Suprapubic skin (tissue), 4 donors: ENCODE data around the gene DTD2. TPM values are rescaled to one million over a fixed set of nuclear protein-coding genes. Genes with fewer than 3 reads are reported as not detected.

Experiments used
- DNase-seq, 2 donors: peaks; one replicate each; pipeline ENCODE4 v3.0.0-alpha.2; 2019; ENCODE audit warnings: low spot score in 2 of 2
- H3K27ac ChIP-seq: fragments of 200-600 bp; sonication (generic); one replicate; pipeline ENCODE4 v1.5.1; 2019
- H3K27me3 ChIP-seq: fragments of 200-600 bp; sonication (generic); one replicate; pipeline ENCODE4 v1.5.1; 2019
- H3K36me3 ChIP-seq: fragments of 200-600 bp; sonication (generic); one replicate; pipeline ENCODE4 v1.5.1; 2019
- H3K4me1 ChIP-seq: fragments of 200-600 bp; sonication (generic); one replicate; pipeline ENCODE4 v1.5.1; 2019
- H3K4me3 ChIP-seq: fragments of 200-600 bp; sonication (generic); one replicate; pipeline ENCODE4 v1.5.1; 2019; ENCODE audit warnings: mild to moderate bottlenecking
- H3K9me3 ChIP-seq: fragments of 200-600 bp; sonication (generic); one replicate; pipeline ENCODE4 v1.5.1; 2019
- CTCF ChIP-seq, 2 donors: fragments of 200-600 bp in 1 of 2; fragments of 450-650 bp in 1 of 2; sonication (generic) in 1 of 2; IDR thresholded peaks; one replicate each; pipeline ENCODE4 v1.5.1; 2016 to 2019; ENCODE audit warnings: antibody characterized with exemption in 2 of 2, mild to moderate bottlenecking in 1 of 2, moderate library complexity in 1 of 2
- EP300 ChIP-seq: sonication (generic); formaldehyde crosslinking; IDR thresholded peaks from one replicate; pipeline ENCODE4 v1.6.1; 2017; ENCODE audit warnings: antibody characterized with exemption
- POLR2A ChIP-seq, 2 donors: fragments of 450-650 bp; IDR thresholded peaks; one replicate each; pipeline ENCODE4 v1.6.1; 2017; ENCODE audit warnings: antibody characterized with exemption in 2 of 2, mild to moderate bottlenecking in 2 of 2, moderate library complexity in 2 of 2
- POLR2AphosphoS5 ChIP-seq, 3 donors: sonication (generic); formaldehyde crosslinking; IDR thresholded peaks; one replicate each; pipeline ENCODE4 v1.6.1; 2017; ENCODE audit warnings: antibody characterized with exemption in 3 of 3
- WGBS: methylation state at CpG from one replicate; pipeline ENCODE4 v1.1.5; 2018; 5-methylcytosine and 5-hydroxymethylcytosine counted together
- total RNA-seq, 4 donors: library from RNA; depleted of rRNA; stranded (reverse); fragments of >200 nt; gene quantifications; one replicate each; pipeline ENCODE4 v1.1.0, GENCODE V29; 2016

Gene DTD2
- total RNA-seq, 4 donors from 2014 or later = 21.4 to 34.9 (median 24.8) TPM

- no peak overlapping the region for H3K27ac ChIP-seq
- H3K9me3 ChIP-seq = no peaks in the 10 kb centered on the region
- no peaks in the 10 kb centered on the region for H3K27me3 ChIP-seq
- 9% methylated on average over 1 of the region's 1 CpG for WGBS
- peaks cover 43% of the 10 kb centered on the region for H3K4me1 ChIP-seq
- no peaks in the 10 kb centered on the region for H3K36me3 ChIP-seq
- no peak for TF ChIP-seq POLR2AphosphoS5 (IDR thresholded peaks at IDR 0.05)
- no peak for TF ChIP-seq CTCF (IDR thresholded peaks at IDR 0.05)
- no peak for TF ChIP-seq POLR2A (IDR thresholded peaks at IDR 0.05)
- no peak overlapping the region for H3K4me3 ChIP-seq
- no peak for DNase-seq
Measured at GRCh38 chr14:31414190-31414833, 43.0 kb downstream of the DTD2 start.

- WGBS = 19% methylated on average over 2 of the region's 2 CpGs
- no peak for DNase-seq
- Histone ChIP-seq H3K9me3 (no peaks in the 10 kb centered on the region), H3K36me3 (no peaks in the 10 kb centered on the region), H3K4me1 (peaks cover 29% of the 10 kb centered on the region), H3K27me3 (no peaks in the 10 kb centered on the region), H3K4me3 (no peak overlapping the region), H3K27ac (no peak overlapping the region)
- TF ChIP-seq EP300 = no peak
Measured at GRCh38 chr14:31411218-31411727, 46.0 kb downstream of the DTD2 start.

GRCh38 chr14:31410048-31410650, 47.2 kb downstream of the DTD2 start:
- Histone ChIP-seq H3K27ac (no peak overlapping the region), H3K36me3 (no peaks in the 10 kb centered on the region), H3K27me3 (no peaks in the 10 kb centered on the region), H3K4me1 (peaks cover 22% of the 10 kb centered on the region), H3K9me3 (no peaks in the 10 kb centered on the region), H3K4me3 (no peak overlapping the region)
- no peak for TF ChIP-seq CTCF (IDR thresholded peaks at IDR 0.05)
- no peak for TF ChIP-seq EP300
- DNase-seq = no peak
- 82% methylated on average over 3 of the region's 3 CpGs for WGBS

- H3K4me3 ChIP-seq = no peak overlapping the region
- H3K27me3 ChIP-seq = no peaks in the 10 kb centered on the region
- H3K36me3 ChIP-seq = no peaks in the 10 kb centered on the region
- no peak for DNase-seq
- TF ChIP-seq POLR2A (IDR thresholded peaks at IDR 0.05) (no peak), EP300 (no peak), POLR2AphosphoS5 (IDR thresholded peaks at IDR 0.05) (no peak), CTCF (IDR thresholded peaks at IDR 0.05) (no peak)
- no peaks in the 10 kb centered on the region for H3K9me3 ChIP-seq
- H3K27ac ChIP-seq = no peak overlapping the region
- 93% methylated on average over 1 of the region's 1 CpG for WGBS
- peaks cover 11% of the 10 kb centered on the region for H3K4me1 ChIP-seq
Measured at GRCh38 chr14:31408421-31408820, 48.9 kb downstream of the DTD2 start.

GRCh38 chr14:31405599-31406232, 51.6 kb downstream of the DTD2 start:
- 85% methylated on average over 4 of the region's 4 CpGs for WGBS
- Histone ChIP-seq H3K4me3 (no peak overlapping the region), H3K36me3 (peaks cover 6% of the 10 kb centered on the region), H3K27ac (no peak overlapping the region), H3K27me3 (no peaks in the 10 kb centered on the region), H3K9me3 (no peaks in the 10 kb centered on the region), H3K4me1 (peaks cover 2% of the 10 kb centered on the region)
- TF ChIP-seq CTCF (IDR thresholded peaks at IDR 0.05) (no peak), EP300 (no peak), POLR2AphosphoS5 (IDR thresholded peaks at IDR 0.05) (no peak), POLR2A (IDR thresholded peaks at IDR 0.05) (no peak)
- no peak for DNase-seq
